ENCODE measurements around the gene PCYOX1L. TPM values are rescaled to one million over a fixed set of nuclear protein-coding genes. Genes with fewer than 3 reads are reported as not detected.

Gene PCYOX1L
- total RNA-seq, 3 donors from 2014 or later: 3.1 to 5.9 (median 4.2) TPM

- no peaks in the 10 kb centered on the region for H3K36me3 ChIP-seq (ENCODE audit: low read depth)
- no peak overlapping the region for H3K4me3 ChIP-seq
- TF ChIP-seq CTCF (IDR thresholded peaks at IDR 0.05): no peak
- intact Hi-C loops (cut with DNase I, micrococcal nuclease): loop anchor here (5.0 to 10.0 kb wide), 2 partner anchors 46 to 53 kb away; no protein-coding TSS in a partner anchor
- no peak for ATAC-seq
- H3K9me3 ChIP-seq: no peaks in the 10 kb centered on the region
- peaks cover 7% of the 10 kb centered on the region for H3K4me1 ChIP-seq (ENCODE audit: low read depth)
- no peak for DNase-seq
Observed at GRCh38 chr5:149381261-149381985, 23.6 kb downstream of the PCYOX1L start.

- Histone ChIP-seq H3K36me3 (ENCODE audit: low read depth) (no peaks in the 10 kb centered on the region), H3K4me3 (no peak overlapping the region), H3K9me3 (no peaks in the 10 kb centered on the region), H3K4me1 (ENCODE audit: low read depth) (peaks cover 7% of the 10 kb centered on the region)
- DNase-seq (peak in 2 of 3 donors; percentile 84 to 86), ATAC-seq (peak; percentile 84)
- intact Hi-C loops (cut with DNase I, micrococcal nuclease): loop anchor here (5.0 to 10.0 kb wide), 2 partner anchors 45 to 53 kb away; no protein-coding TSS in a partner anchor
- TF ChIP-seq CTCF (IDR thresholded peaks at IDR 0.05): peak; percentile 87
Observed at GRCh38 chr5:149381986-149382338, 24.1 kb downstream of the PCYOX1L start.

- peak; percentile 21 for ATAC-seq
- TF ChIP-seq CTCF (IDR thresholded peaks at IDR 0.05): no peak
- no peak overlapping the region for H3K4me3 ChIP-seq
Observed at GRCh38 chr5:149382517-149383220, 24.8 kb downstream of the PCYOX1L start.

GRCh38 chr5:149383399-149383798 is 25.6 kb downstream of the PCYOX1L start:
- no peak overlapping the region for H3K4me3 ChIP-seq
- peaks cover 7% of the 10 kb centered on the region for H3K4me1 ChIP-seq (ENCODE audit: low read depth)
- peak in 1 of 3 donors; percentile 37 for DNase-seq
- H3K9me3 ChIP-seq: no peaks in the 10 kb centered on the region
- intact Hi-C loops (cut with DNase I, micrococcal nuclease): loop anchor here (5.0 to 10.0 kb wide), 2 partner anchors 44 to 51 kb away; no protein-coding TSS in a partner anchor
- ATAC-seq: no peak
- no peak for TF ChIP-seq CTCF (IDR thresholded peaks at IDR 0.05)
- H3K36me3 ChIP-seq (ENCODE audit: low read depth): no peaks in the 10 kb centered on the region

More at GRCh38 chr5:149382517-149383220, 24.8 kb downstream of the PCYOX1L start:
- Histone ChIP-seq H3K36me3 (ENCODE audit: low read depth) (no peaks in the 10 kb centered on the region), H3K4me1 (ENCODE audit: low read depth) (peaks cover 7% of the 10 kb centered on the region), H3K9me3 (no peaks in the 10 kb centered on the region)
- intact Hi-C loops (cut with DNase I, micrococcal nuclease): loop anchor here (5.0 to 10.0 kb wide), 2 partner anchors 45 to 52 kb away; no protein-coding TSS in a partner anchor
- no peak for DNase-seq

GRCh38 chr5:149386166-149386565 is 28.3 kb downstream of the PCYOX1L start:
- Histone ChIP-seq H3K36me3 (ENCODE audit: low read depth) (no peaks in the 10 kb centered on the region), H3K9me3 (no peaks in the 10 kb centered on the region), H3K4me3 (no peak overlapping the region), H3K4me1 (ENCODE audit: low read depth) (peaks cover 7% of the 10 kb centered on the region)
- DNase-seq: no peak
- no peak for ATAC-seq
- TF ChIP-seq CTCF (IDR thresholded peaks at IDR 0.05): no peak
- intact Hi-C loops (cut with DNase I, micrococcal nuclease): loop anchor here in 1 of 2 donors (10.0 kb wide), 1 partner anchor 49 kb away; no protein-coding TSS in a partner anchor

All from mucosa of descending colon (tissue), 3 donors.